Endometrial microvascular endothelial cells (primary cell): ENCODE measurements around the gene NKX1-2. TPM values are rescaled to one million over a fixed set of nuclear protein-coding genes. Genes with fewer than 3 reads are reported as not detected.
"Not testable (repeated sequence)": the region's sequence is repeated elsewhere in the genome, so short reads cannot be mapped to it uniquely, and the experiment has no call there.

Source experiments
- in situ Hi-C: cut with HindIII; loops from 2 replicates; pipeline ENCODE4 v1.10.0; 2017; ENCODE audit warnings: low sequenced_read_pairs, low pct_unique_long_range_greater_than_20kb; ENCODE audit errors: inconsistent ontology term
- total RNA-seq: library from RNA; depleted of rRNA; stranded (reverse); fragments of >200 nt; gene quantifications from one replicate; pipeline ENCODE4 v1.2.3, GENCODE V29; 2015; ENCODE audit errors: inconsistent ontology term

NKX1-2 gene
- total RNA-seq, 1 donor from 2014 or later, result not detected

GRCh38 chr10:124458889-124459288 lies 9.1 kb upstream of the NKX1-2 start:
- in situ Hi-C loops, result loop anchor here (10.0 kb wide), 1 partner anchor 124 kb away; no protein-coding TSS in a partner anchor

GRCh38 chr10:124458473-124458872 lies 8.6 kb upstream of the NKX1-2 start:
- in situ Hi-C loops, result loop anchor here (10.0 kb wide), 1 partner anchor 124 kb away; no protein-coding TSS in a partner anchor

GRCh38 chr10:124455441-124455840 lies 5.6 kb upstream of the NKX1-2 start:
- in situ Hi-C loops, result loop anchor here (10.0 kb wide), 1 partner anchor 121 kb away; no protein-coding TSS in a partner anchor

DNA sequence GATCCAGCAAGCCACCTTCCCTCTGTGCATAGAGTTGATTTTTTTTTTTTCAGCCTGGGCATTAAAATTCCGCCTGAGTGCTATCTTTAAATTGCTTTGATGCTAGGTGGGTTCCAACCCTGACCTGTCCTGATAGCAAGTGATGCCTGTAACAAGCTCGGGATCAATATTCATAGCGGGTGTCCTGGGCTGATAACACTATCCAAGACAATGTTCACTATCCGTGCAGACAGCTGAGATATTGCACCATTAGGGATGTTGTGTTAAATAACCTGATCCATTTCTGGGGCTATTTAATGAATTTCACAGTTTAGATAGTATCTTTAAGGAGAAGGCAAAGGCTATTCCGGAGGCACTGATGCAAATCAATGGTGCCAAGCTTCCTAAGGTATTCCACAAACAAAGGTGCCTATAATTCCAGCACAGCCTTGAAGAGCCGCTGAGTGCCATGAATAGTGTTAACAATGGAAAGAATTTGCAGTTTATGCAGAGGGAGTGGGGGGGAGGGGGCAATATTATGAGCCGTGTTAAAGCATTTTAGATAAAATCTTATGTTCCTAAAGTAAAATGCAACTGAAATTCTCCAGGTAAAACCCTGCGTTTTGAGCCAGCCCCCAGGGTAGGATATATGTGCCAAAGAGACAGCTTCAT lies 4.2 kb upstream of the NKX1-2 start:
- in situ Hi-C loops, result loop anchor here (10.0 kb wide), 1 partner anchor 119 kb away; no protein-coding TSS in a partner anchor

DNA sequence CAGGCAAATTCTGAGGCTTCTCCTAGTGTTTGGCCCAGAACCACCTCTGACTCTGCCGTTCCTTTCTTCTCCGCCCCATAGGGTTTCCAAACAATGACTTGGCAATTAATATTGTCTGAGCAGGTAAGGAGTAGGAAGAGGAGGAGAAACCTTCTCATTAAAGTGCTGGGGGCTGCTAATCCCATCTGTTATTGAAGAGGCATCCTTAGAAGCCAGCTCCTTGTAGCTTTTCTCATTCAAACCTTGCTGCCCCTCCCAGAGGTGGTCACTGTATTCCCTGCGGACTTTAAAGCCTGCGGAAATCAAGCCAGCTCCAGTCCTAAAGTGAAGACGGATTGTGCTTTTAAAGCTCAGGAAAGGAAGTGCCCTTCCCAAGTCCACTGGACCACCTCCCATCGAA lies 1.4 kb upstream of the NKX1-2 start:
- in situ Hi-C loops, result loop anchor here (10.0 kb wide), 1 partner anchor 116 kb away; no protein-coding TSS in a partner anchor

DNA sequence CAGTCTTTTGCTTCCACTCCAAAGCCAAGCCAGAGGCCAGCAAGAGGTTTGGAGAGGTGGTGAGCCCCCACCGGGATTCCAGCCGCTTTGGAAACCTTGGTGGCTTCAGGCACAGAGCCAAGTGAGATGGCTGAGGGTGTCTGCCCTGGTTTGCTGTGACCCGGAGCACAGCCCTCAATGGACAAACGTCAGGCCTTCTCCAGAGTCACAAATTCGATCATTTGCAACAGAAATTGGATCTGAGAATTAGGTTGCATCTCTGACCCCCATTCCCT lies 885 bp upstream of the NKX1-2 start:
- in situ Hi-C loops, result loop anchor here (10.0 kb wide), 1 partner anchor 116 kb away; no protein-coding TSS in a partner anchor

GRCh38 chr10:124449170-124450011 lies 444 bp downstream of the NKX1-2 start:
- in situ Hi-C loops, result loop anchor here (10.0 kb wide), 1 partner anchor 115 kb away; no protein-coding TSS in a partner anchor

DNA sequence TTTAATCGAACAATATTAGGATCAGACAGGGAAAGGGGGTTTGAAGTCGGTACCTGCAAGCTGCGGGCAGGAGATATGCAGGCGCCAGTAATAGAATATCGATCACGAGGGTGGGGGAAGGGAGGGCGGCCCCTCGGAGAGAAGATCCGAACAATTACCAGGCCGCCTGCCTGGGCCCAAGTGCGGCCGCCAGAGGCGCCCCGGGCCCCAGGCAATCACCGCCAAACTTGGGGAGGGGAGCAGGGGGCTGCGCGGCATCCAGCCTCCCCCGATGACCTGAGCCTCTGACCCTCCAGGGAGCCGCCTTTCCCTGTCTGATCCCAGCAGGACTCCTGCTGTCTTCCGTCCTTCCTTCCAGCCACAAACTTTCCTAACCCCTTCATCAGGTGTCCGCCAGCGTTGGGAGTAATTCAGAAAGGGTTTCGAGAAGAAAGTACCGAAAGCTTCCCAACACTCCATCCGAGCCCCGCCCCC lies 1.1 kb downstream of the NKX1-2 start:
- in situ Hi-C loops, result no loop called here

- in situ Hi-C loops, result no loop called here
Measured at GRCh38 chr10:124447751-124448466, 1.9 kb downstream of the NKX1-2 start.

DNA sequence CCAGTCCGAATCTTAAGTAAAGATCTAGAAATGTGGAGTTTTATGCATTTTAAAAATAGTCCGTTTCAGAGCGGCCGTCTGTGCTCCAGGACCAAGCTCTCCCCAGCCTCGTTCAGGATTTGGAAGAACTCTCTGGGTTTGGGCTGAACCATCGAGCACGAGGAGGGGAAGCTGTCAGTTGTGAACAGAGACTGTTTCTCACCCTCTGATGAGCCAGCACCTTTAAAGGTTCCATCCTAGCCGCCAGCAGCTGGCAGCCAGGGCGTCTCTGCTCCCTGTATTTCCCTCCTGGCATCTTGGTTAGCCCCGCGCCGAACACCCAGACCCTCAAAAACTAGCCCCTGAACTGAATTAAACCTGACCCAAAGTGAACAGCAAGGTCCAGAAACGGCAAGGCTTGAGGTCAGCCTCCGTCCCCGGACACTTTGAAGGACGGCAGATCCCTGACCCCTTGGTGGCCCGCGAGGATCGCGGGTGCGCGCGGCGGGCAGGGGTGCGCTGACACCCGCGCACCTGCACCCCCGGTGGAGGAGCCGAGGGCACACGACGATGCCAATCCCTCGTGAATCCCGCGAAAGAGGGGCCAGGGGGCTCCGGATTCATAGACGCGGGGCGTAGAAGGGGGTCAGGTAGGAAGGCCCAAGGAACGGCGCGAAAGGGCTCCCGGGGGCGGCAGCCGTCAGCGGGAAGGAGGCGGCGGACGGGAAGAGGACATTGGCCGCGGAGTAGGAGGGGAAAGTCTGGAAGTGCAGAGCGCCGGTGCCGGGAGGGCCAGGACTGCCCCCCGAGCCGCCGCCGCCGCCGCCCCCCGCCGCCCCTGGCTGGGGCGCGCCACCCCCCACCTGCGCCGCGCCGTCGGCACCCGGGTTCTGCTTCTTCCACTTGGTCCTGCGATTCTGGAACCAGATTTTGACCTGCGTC lies 2.7 kb downstream of the NKX1-2 start:
- in situ Hi-C loops, result no loop called here

DNA sequence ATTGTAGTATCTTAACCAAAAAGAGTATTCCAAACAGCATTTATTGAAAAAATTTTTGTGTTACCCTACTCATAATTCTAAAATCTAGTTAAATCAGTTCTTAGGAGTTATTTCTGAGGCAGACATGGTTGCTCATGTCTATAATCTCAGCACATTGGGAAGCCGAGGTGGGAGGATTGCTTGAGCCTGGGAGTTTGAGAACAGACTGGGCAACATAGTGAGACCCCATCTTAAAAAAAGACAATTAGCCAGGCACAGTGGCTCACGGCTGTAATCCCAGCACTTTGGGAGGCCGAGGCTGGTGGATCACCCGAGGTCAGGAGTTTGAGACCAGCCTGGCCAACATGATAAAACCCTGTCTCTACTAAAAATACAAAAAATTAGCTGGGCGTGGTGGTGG lies 8.1 kb downstream of the NKX1-2 start:
- in situ Hi-C loops, result not testable (repeated sequence)

- in situ Hi-C loops, result no loop called here
Measured at GRCh38 chr10:124436191-124436638, 13.6 kb downstream of the NKX1-2 start.

DNA sequence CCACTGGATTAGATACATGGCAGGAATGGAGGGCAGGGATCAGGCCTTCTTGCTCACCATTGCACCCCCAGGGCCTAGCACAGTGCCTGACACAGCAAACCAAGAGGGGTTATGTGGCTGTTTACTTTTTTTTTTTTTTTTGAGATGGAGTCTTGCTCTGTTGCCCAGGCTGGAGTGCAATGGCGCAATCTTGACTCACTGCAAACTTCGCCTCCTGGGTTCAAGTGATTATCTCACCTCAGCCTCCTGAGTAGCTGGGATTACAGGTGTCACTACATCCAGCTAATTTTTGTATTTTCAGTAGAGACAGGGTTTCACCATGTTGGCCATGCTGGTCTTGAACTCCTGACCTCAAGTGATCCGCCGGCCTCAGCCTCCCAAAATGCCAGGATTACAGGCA lies 14.2 kb downstream of the NKX1-2 start:
- in situ Hi-C loops, result not testable (repeated sequence)

DNA sequence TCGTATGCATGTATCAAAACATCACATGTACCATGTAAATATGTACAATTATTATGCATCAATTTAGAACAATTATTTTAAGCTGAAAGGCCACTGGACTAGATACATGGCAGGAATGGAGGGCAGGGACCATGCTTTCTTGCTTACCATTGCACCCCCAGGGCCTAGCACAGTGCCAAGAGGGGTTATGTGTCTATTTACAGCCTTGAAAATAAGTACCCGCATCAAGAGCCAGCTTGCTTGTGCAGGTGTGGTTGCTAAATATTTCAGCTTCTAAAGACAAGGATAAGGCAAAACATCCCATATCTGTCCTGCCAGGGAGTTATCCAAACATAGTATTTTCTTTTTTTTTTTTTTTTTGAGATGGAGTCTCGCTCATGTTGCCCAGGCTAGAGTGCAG lies 16.4 kb downstream of the NKX1-2 start:
- in situ Hi-C loops, result no loop called here

DNA sequence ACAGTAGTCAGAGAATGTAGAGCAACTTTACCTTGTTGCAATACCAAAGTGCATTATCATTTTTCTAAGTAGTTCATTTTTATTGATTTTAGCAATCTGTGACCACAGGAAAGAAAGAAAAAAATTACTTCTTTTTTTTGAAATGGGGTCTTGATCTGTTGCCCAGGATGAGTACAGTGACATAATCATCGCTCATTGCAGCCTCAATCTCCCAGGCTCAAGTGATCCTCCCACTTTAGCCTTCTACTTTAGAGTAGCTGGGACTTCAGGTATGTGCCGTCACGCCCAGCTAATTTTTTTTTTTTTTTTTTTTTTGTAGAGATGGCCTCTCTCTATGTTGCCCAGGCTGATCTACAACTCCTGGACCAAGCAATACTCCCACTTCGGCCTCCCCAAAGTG lies 19.8 kb downstream of the NKX1-2 start:
- in situ Hi-C loops, result no loop called here

- in situ Hi-C loops, result no loop called here
Measured at GRCh38 chr10:124429576-124429975, 20.3 kb downstream of the NKX1-2 start.

GRCh38 chr10:124428207-124428777 lies 21.5 kb downstream of the NKX1-2 start:
- in situ Hi-C loops, result no loop called here
